Measurements from ENCODE around the gene PSMB3. TPM values are rescaled to one million over a fixed set of nuclear protein-coding genes. Genes with fewer than 3 reads are reported as not detected.

PSMB3 gene
- total and polyA plus RNA-seq, 9 of the 15 experiments (the other 6 are each of a cell fraction or from before 2014, with no cell fraction given) = 460 to 2,775 (median 574) TPM

- no peaks in the 10 kb centered on the region for H4K20me1 ChIP-seq (replicated peaks; ENCODE audit: control insufficient read depth, insufficient read depth, low read length)
- ChIA-PET POLR2A (no interaction called here), CTCF (ENCODE audit: low intra/inter-chr PET ratio) (no interaction called here)
- in situ Hi-C loops (cut with MboI) (no loop called here), intact Hi-C loops (cut with micrococcal nuclease) (no loop called here)
- H3K9ac ChIP-seq (ENCODE audit: insufficient read depth in 1 of 2, low read depth in 2 of 2, low read length in 2 of 2) = no peak overlapping the region
- WGBS (ENCODE audit: insufficient coverage, low coverage, missing lambda C conversion rate) = 85% methylated on average over 3 of the region's 3 CpGs
- no peak for DNase-seq (ENCODE audit: extremely low read depth in 1 of 4, low spot score in 3 of 4)
- H3K27ac ChIP-seq (ENCODE audit: extremely low read depth, low read depth, low read length) = no peak overlapping the region
- H3K9me3 ChIP-seq (replicated peaks; ENCODE audit: control insufficient read depth, insufficient read depth, low read depth, low read length) = no peaks in the 10 kb centered on the region
- FAIRE-seq = no peak
- no peak for TF ChIP-seq STAG1 (CRISPR knock-in tag; IDR thresholded peaks at IDR 0.05; ENCODE audit: borderline replicate concordance)
- TF ChIP-seq HDAC6 (IDR thresholded peaks at IDR 0.05; ENCODE audit: low read depth, low read length) = no peak
- TF ChIP-seq ZNF165 (CRISPR knock-in tag; IDR thresholded peaks at IDR 0.05; ENCODE audit: borderline replicate concordance) = no peak
- no peak for TF ChIP-seq E2F3 (CRISPR knock-in tag; IDR thresholded peaks at IDR 0.05)
- TF ChIP-seq ZNF764 (CRISPR knock-in tag; IDR thresholded peaks at IDR 0.05; ENCODE audit: low read depth) = no peak
- no peak for TF ChIP-seq OTX1 (CRISPR knock-in tag; IDR thresholded peaks at IDR 0.05)
- no peak for TF ChIP-seq GMEB1 (CRISPR knock-in tag; IDR thresholded peaks at IDR 0.05)
- TF ChIP-seq ZNF24 (IDR thresholded peaks at IDR 0.05) = no peak
- TF ChIP-seq GTF2E2 (tag; IDR thresholded peaks at IDR 0.05) = no peak
- no peaks in the 10 kb centered on the region for H3K9me1 ChIP-seq (ENCODE audit: control insufficient read depth, insufficient read depth, low read length)
- no peak overlapping the region for H2AFZ ChIP-seq (ENCODE audit: low read depth, low read length)
- H3K4me2 ChIP-seq (ENCODE audit: insufficient read depth, low read length) = no peak overlapping the region
- H3K79me2 ChIP-seq (ENCODE audit: control insufficient read depth, insufficient read depth, low read length) = no peaks in the 10 kb centered on the region
- ATAC-seq = no peak
- H3K4me1 ChIP-seq (replicated peaks in 1 of 2; ENCODE audit: control insufficient read depth in 2 of 2, insufficient read depth in 2 of 2, low read length in 2 of 2) = no peaks in the 10 kb centered on the region
- no peaks in the 10 kb centered on the region for H3K27me3 ChIP-seq (ENCODE audit: control insufficient read depth in 2 of 2, insufficient read depth in 2 of 2, low read length in 2 of 2)
- peaks cover 76% of the 10 kb centered on the region for H3K36me3 ChIP-seq (ENCODE audit: control insufficient read depth, insufficient read depth, low read length)
- H3K4me3 ChIP-seq = no peak overlapping the region
- BruUV-seq (replicated peaks) = no TSS peak
Observed at GRCh38 chr17:38783227-38783626, 30.7 kb downstream of the PSMB3 start.

Measured in K562 (cell line).